Parathyroid adenoma (tissue), 2 donors: ENCODE data around the gene SBF2.

Source experiments
- H2AFZ ChIP-seq: fragments of 300-600 bp; sonication (generic); one replicate; pipeline ENCODE4 v1.7.0; 2017; ENCODE audit warnings: antibody characterized with exemption, mild to moderate bottlenecking
- H3K27ac ChIP-seq: fragments of 300-600 bp; sonication (generic); one replicate; pipeline ENCODE4 v1.7.0; 2017
- H3K27me3 ChIP-seq: fragments of 300-600 bp; sonication (generic); one replicate; pipeline ENCODE4 v1.7.0; 2017; ENCODE audit warnings: low read length; ENCODE audit not compliant: control insufficient read depth, insufficient read depth
- H3K36me3 ChIP-seq: fragments of 300-600 bp; sonication (generic); one replicate; pipeline ENCODE4 v1.7.0; 2017; ENCODE audit warnings: low read length; ENCODE audit not compliant: control insufficient read depth, insufficient read depth
- H3K4me1 ChIP-seq: fragments of 300-600 bp; sonication (generic); one replicate; pipeline ENCODE4 v1.7.0; 2017; ENCODE audit warnings: control low read depth
- H3K4me2 ChIP-seq: fragments of 300-600 bp; sonication (generic); one replicate; pipeline ENCODE4 v1.7.0; 2017; ENCODE audit warnings: low read length
- H3K4me3 ChIP-seq: fragments of 300-600 bp; sonication (generic); one replicate; pipeline ENCODE4 v1.7.0; 2017; ENCODE audit warnings: low read depth, low read length
- H3K79me2 ChIP-seq: fragments of 300-600 bp; sonication (generic); one replicate; pipeline ENCODE4 v1.7.0; 2017; ENCODE audit warnings: control low read depth
- H3K9ac ChIP-seq: fragments of 300-600 bp; sonication (generic); one replicate; pipeline ENCODE4 v1.7.0; 2017; ENCODE audit warnings: mild to moderate bottlenecking
- H3K9me3 ChIP-seq: fragments of 300-600 bp; sonication (generic); one replicate; pipeline ENCODE4 v1.7.0; 2017; ENCODE audit warnings: low read length; ENCODE audit not compliant: control insufficient read depth
- TF ChIP-seq, protein P1 (sequence below): fragments of 300-600 bp; sonication (generic); IDR thresholded peaks from one replicate; pipeline ENCODE4 v1.7.0; 2017; ENCODE audit warnings: antibody characterized with exemption, mild to moderate bottlenecking
- donor health status: primary hyperparathyroidism.

The SBF2 gene

DNA sequence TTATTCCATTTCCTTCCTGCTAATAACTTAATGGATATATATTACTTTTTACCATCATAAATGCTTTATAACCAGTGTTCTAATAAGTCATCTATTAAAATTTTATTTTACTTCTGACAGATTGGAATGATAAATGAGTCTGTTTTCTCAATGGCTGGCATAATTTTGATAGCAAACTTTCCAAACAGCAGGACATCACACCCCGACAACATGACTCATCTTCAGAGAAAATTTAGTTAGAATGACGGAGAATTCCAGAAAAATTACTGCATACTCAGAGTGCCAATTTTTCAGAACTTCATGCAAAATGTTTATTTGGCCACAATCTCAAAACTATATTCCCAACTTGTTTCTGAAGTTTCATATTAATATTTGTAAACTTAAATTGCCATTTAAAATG lies 455.8 kb downstream of the SBF2 start:
- Histone ChIP-seq H3K9ac (no peak overlapping the region), H3K27ac (no peak overlapping the region), H3K27me3 (no peaks in the 10 kb centered on the region), H3K36me3 (no peaks in the 10 kb centered on the region), H2AFZ (no peak overlapping the region), H3K4me1 (no peaks in the 10 kb centered on the region), H3K4me2 (no peak overlapping the region), H3K4me3 (no peak overlapping the region), H3K9me3 (no peaks in the 10 kb centered on the region), H3K79me2 (no peaks in the 10 kb centered on the region)
- TF ChIP-seq, protein P1, sequence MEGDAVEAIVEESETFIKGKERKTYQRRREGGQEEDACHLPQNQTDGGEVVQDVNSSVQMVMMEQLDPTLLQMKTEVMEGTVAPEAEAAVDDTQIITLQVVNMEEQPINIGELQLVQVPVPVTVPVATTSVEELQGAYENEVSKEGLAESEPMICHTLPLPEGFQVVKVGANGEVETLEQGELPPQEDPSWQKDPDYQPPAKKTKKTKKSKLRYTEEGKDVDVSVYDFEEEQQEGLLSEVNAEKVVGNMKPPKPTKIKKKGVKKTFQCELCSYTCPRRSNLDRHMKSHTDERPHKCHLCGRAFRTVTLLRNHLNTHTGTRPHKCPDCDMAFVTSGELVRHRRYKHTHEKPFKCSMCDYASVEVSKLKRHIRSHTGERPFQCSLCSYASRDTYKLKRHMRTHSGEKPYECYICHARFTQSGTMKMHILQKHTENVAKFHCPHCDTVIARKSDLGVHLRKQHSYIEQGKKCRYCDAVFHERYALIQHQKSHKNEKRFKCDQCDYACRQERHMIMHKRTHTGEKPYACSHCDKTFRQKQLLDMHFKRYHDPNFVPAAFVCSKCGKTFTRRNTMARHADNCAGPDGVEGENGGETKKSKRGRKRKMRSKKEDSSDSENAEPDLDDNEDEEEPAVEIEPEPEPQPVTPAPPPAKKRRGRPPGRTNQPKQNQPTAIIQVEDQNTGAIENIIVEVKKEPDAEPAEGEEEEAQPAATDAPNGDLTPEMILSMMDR = no peak

DNA sequence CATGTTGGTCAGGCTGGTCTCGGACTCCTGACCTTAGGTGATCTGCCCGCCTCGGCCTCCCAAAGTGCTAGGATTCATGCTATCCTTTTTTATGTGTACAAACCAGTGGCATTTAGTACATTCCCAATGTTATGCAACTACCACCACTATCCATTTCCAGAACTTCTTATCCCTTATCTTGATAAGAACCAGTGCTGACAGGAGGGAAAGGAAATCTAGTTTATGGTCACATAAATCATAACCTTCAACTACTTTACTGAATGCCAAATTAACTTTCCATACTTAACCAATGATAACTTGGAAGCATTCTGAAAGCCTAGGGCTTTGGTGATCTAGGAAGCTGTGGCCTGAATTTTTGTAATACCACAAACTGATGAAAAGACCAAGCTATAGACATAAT lies 459.7 kb downstream of the SBF2 start:
- H3K4me1 ChIP-seq = no peaks in the 10 kb centered on the region

DNA sequence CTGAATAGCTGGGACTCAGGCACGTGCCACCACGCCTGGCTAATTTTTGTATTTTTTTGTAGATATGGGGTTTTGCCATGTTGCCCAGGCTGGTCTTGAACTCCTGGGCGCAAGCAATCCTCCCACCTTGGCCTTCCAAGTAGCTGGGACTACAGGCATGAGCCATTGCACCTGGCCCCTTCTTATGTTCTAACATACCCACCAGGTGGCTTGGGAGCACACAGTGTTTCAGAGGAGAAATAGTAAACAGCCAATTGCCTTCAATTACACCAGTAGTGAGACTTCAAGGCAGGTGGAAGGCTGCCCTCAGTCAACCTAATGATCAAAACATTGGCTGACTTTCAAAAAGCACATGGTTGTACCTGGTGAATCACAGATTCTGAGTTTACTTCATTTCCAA lies 462.9 kb downstream of the SBF2 start:
- Histone ChIP-seq H3K9me3 (no peaks in the 10 kb centered on the region), H3K4me1 (no peaks in the 10 kb centered on the region), H3K4me3 (no peak overlapping the region), H3K27me3 (no peaks in the 10 kb centered on the region), H3K36me3 (no peaks in the 10 kb centered on the region), H3K27ac (no peak overlapping the region), H3K79me2 (no peaks in the 10 kb centered on the region), H3K9ac (no peak overlapping the region), H2AFZ (no peak overlapping the region), H3K4me2 (no peak overlapping the region)
- TF ChIP-seq, protein P1 = no peak

More for the DNA sequence above, 459.7 kb downstream of the SBF2 start:
- Histone ChIP-seq H3K27ac (no peak overlapping the region), H3K4me2 (no peak overlapping the region), H2AFZ (no peak overlapping the region), H3K9me3 (no peaks in the 10 kb centered on the region), H3K36me3 (no peaks in the 10 kb centered on the region), H3K79me2 (no peaks in the 10 kb centered on the region), H3K9ac (no peak overlapping the region), H3K27me3 (no peaks in the 10 kb centered on the region), H3K4me3 (no peak overlapping the region)
- TF ChIP-seq, protein P1 = no peak

GRCh38 chr11:9827708-9828107 lies 466.3 kb downstream of the SBF2 start:
- Histone ChIP-seq H3K9me3 (no peaks in the 10 kb centered on the region), H2AFZ (no peak overlapping the region), H3K27ac (no peak overlapping the region), H3K4me1 (no peaks in the 10 kb centered on the region), H3K9ac (no peak overlapping the region), H3K36me3 (no peaks in the 10 kb centered on the region), H3K4me2 (no peak overlapping the region), H3K79me2 (no peaks in the 10 kb centered on the region), H3K4me3 (no peak overlapping the region), H3K27me3 (no peaks in the 10 kb centered on the region)
- TF ChIP-seq, protein P1 = no peak

GRCh38 chr11:9826390-9826789 lies 467.6 kb downstream of the SBF2 start:
- H3K36me3 ChIP-seq = no peaks in the 10 kb centered on the region

More at GRCh38 chr11:9826390-9826789, 467.6 kb downstream of the SBF2 start:
- Histone ChIP-seq H2AFZ (no peak overlapping the region), H3K79me2 (no peaks in the 10 kb centered on the region), H3K9me3 (no peaks in the 10 kb centered on the region), H3K9ac (no peak overlapping the region), H3K27ac (no peak overlapping the region), H3K4me2 (no peak overlapping the region), H3K27me3 (no peaks in the 10 kb centered on the region), H3K4me1 (no peaks in the 10 kb centered on the region), H3K4me3 (no peak overlapping the region)
- TF ChIP-seq, protein P1 = no peak
